Endothelial cell of umbilical vein (primary cell): ENCODE data around the gene ZNF804A.

ENCODE experiments used
- JUN ChIP-seq: IDR thresholded peaks from 2 replicates; pipeline ENCODE4 v1.6.1; 2011; ENCODE audit warnings: borderline replicate concordance, low read depth; ENCODE audit not compliant: insufficient read length, insufficient read depth
- POLR2A ChIP-seq: IDR thresholded peaks from 2 replicates; pipeline ENCODE4 v1.6.1; 2012; ENCODE audit warnings: low read depth, mild to moderate bottlenecking, control low read depth, low read length
- POLR2AphosphoS5 ChIP-seq: IDR thresholded peaks from 2 replicates; pipeline ENCODE4 v1.6.1; 2012; ENCODE audit warnings: low read depth, mild to moderate bottlenecking, control low read depth, low read length, moderate library complexity; ENCODE audit not compliant: insufficient read depth

GRCh38 chr2:184956856-184957255 lies 358.5 kb downstream of the ZNF804A start:
- TF ChIP-seq POLR2A, result no peak
- no peak for TF ChIP-seq JUN
- TF ChIP-seq POLR2AphosphoS5, result no peak
